Measurements from ENCODE around the gene ZNF423. TPM values are rescaled to one million over a fixed set of nuclear protein-coding genes. Genes with fewer than 3 reads are reported as not detected.

The ZNF423 gene
- total RNA-seq, 1 experiment from 2014 or later = 0.49 TPM

DNA sequence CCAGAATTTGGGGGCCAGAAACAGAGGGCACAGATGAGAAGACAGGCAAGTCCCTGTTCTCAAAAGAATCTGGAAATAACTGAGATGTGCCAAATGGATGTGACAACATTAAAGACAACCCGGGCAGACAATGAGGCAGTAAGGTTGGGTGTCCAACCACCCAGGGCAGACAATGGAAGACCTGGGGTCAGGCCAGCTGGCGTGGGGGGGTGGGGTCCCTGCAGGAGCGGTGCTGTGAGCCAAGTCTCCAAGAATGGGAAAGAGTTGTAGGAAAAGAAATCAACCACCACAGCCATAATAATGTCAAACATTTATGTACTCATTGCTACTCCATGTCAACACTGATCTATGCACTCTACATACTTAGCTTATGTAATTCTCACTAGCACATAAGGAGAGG is 279.0 kb downstream of the ZNF423 start:
- Histone ChIP-seq H3K9me3 (ENCODE audit: control insufficient read depth, insufficient read depth, low read depth, low read length) (no peaks in the 10 kb centered on the region), H3K4me3 (ENCODE audit: low read depth in 2 of 2, low read length in 2 of 2) (no peak overlapping the region), H3K27me3 (ENCODE audit: control insufficient read depth, insufficient read depth, low read length) (no peaks in the 10 kb centered on the region), H3K27ac (ENCODE audit: low read length) (no peak overlapping the region), H3K36me3 (ENCODE audit: control insufficient read depth, insufficient read depth, low read length) (no peaks in the 10 kb centered on the region), H3K4me1 (ENCODE audit: control insufficient read depth, insufficient read depth, low read length) (no peaks in the 10 kb centered on the region)
- ChIA-PET CTCF (no interaction called here), POLR2A (no interaction called here)
- intact Hi-C loops (cut with micrococcal nuclease; ENCODE audit: unreplicated experiment) = no loop called here
- no TSS peak for BruUV-seq (replicated peaks)
- ATAC-seq (no peak), DNase-seq (ENCODE audit: low read depth, low spot score) (no peak)
- TF ChIP-seq POLR2AphosphoS5 (IDR thresholded peaks at IDR 0.05; ENCODE audit: low read depth, low read length) (no peak), TCF7L2 (IDR thresholded peaks at IDR 0.05; ENCODE audit: low read depth, low read length) (no peak), SIN3A (IDR thresholded peaks at IDR 0.05; ENCODE audit: borderline replicate concordance, insufficient read depth, low read depth, low read length) (no peak)
- TF ChIP-seq, protein P1, sequence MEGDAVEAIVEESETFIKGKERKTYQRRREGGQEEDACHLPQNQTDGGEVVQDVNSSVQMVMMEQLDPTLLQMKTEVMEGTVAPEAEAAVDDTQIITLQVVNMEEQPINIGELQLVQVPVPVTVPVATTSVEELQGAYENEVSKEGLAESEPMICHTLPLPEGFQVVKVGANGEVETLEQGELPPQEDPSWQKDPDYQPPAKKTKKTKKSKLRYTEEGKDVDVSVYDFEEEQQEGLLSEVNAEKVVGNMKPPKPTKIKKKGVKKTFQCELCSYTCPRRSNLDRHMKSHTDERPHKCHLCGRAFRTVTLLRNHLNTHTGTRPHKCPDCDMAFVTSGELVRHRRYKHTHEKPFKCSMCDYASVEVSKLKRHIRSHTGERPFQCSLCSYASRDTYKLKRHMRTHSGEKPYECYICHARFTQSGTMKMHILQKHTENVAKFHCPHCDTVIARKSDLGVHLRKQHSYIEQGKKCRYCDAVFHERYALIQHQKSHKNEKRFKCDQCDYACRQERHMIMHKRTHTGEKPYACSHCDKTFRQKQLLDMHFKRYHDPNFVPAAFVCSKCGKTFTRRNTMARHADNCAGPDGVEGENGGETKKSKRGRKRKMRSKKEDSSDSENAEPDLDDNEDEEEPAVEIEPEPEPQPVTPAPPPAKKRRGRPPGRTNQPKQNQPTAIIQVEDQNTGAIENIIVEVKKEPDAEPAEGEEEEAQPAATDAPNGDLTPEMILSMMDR (IDR thresholded peaks at IDR 0.05) = no peak
- TF ChIP-seq, protein P2, sequence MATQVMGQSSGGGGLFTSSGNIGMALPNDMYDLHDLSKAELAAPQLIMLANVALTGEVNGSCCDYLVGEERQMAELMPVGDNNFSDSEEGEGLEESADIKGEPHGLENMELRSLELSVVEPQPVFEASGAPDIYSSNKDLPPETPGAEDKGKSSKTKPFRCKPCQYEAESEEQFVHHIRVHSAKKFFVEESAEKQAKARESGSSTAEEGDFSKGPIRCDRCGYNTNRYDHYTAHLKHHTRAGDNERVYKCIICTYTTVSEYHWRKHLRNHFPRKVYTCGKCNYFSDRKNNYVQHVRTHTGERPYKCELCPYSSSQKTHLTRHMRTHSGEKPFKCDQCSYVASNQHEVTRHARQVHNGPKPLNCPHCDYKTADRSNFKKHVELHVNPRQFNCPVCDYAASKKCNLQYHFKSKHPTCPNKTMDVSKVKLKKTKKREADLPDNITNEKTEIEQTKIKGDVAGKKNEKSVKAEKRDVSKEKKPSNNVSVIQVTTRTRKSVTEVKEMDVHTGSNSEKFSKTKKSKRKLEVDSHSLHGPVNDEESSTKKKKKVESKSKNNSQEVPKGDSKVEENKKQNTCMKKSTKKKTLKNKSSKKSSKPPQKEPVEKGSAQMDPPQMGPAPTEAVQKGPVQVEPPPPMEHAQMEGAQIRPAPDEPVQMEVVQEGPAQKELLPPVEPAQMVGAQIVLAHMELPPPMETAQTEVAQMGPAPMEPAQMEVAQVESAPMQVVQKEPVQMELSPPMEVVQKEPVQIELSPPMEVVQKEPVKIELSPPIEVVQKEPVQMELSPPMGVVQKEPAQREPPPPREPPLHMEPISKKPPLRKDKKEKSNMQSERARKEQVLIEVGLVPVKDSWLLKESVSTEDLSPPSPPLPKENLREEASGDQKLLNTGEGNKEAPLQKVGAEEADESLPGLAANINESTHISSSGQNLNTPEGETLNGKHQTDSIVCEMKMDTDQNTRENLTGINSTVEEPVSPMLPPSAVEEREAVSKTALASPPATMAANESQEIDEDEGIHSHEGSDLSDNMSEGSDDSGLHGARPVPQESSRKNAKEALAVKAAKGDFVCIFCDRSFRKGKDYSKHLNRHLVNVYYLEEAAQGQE (IDR thresholded peaks at IDR 0.05; ENCODE audit: insufficient read depth in 1 of 2, low read depth in 2 of 2, low read length in 1 of 2) = no peak
- in situ Hi-C loops (cut with HindIII; ENCODE audit: low pct_unique_long_range_greater_than_20kb, low sequenced_read_pairs) = no loop called here

DNA sequence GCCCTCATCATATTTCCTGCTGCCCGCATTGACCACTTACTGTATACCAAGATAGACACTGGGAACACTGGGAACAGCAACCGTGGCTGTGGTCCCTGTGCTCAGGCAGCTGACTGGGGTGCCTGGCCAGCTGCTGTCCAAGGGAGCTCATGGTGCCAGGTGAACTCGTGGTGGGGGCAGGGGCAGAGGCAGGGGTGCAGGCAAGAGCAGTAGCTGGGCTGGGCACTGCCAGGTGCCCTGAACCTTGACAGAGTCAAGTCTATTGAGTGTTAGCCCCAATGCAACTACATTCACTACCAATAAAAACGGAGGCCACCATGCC is 279.8 kb downstream of the ZNF423 start:
- no peaks in the 10 kb centered on the region for H3K4me1 ChIP-seq (ENCODE audit: control insufficient read depth, insufficient read depth, low read length)
- intact Hi-C loops (cut with micrococcal nuclease; ENCODE audit: unreplicated experiment) (no loop called here), in situ Hi-C loops (cut with HindIII; ENCODE audit: low pct_unique_long_range_greater_than_20kb, low sequenced_read_pairs) (no loop called here)
- ChIA-PET CTCF (no interaction called here), POLR2A (interaction anchor here (0.6 kb wide), 1 partner anchor 13 kb away, joined by 3 read pairs; no protein-coding TSS in a partner anchor)
- no peak overlapping the region for H3K4me3 ChIP-seq (ENCODE audit: low read depth in 2 of 2, low read length in 2 of 2)
- no peaks in the 10 kb centered on the region for H3K27me3 ChIP-seq (ENCODE audit: control insufficient read depth, insufficient read depth, low read length)
- no TSS peak for BruUV-seq (replicated peaks)
- H3K27ac ChIP-seq (ENCODE audit: low read length) = no peak overlapping the region
- DNase-seq (ENCODE audit: low read depth, low spot score) = no peak
- H3K36me3 ChIP-seq (ENCODE audit: control insufficient read depth, insufficient read depth, low read length) = no peaks in the 10 kb centered on the region
- TF ChIP-seq POLR2AphosphoS5 (IDR thresholded peaks at IDR 0.05; ENCODE audit: low read depth, low read length) (no peak), TCF7L2 (IDR thresholded peaks at IDR 0.05; ENCODE audit: low read depth, low read length) (no peak), SIN3A (IDR thresholded peaks at IDR 0.05; ENCODE audit: borderline replicate concordance, insufficient read depth, low read depth, low read length) (no peak)
- TF ChIP-seq, protein P1 (IDR thresholded peaks at IDR 0.05) = no peak
- TF ChIP-seq, protein P2 (IDR thresholded peaks at IDR 0.05; ENCODE audit: insufficient read depth in 1 of 2, low read depth in 2 of 2, low read length in 1 of 2) = no peak
- H3K9me3 ChIP-seq (ENCODE audit: control insufficient read depth, insufficient read depth, low read depth, low read length) = no peaks in the 10 kb centered on the region
- ATAC-seq = no peak
